Measurements from ENCODE around the gene ACTL6A.

DNA sequence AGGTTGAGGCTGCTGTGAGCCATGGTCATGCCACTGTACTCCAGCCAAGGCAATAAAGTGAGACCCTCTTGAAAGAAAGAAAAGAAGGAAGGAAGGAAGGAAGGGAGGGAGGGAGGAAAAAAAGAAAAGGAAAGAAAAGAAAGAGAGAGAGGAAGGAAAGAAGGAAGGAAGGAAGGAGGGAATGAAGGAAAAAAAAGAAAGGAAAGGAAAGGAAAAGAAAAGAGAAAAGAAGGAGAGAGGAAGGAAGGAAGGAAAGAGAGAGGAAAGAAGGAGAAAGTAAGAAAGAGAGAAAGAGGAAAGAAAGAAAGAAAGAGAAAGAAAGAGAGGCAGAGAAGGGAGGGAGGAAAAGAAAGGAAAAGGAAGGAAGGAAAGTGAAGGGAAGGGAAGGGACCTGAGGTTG is 20.4 kb upstream of the ACTL6A start:
- TF ChIP-seq SP1 (IDR thresholded peaks at IDR 0.05) (no peak), RAD21 (IDR thresholded peaks at IDR 0.05) (no peak)
- TF ChIP-seq, protein P1, sequence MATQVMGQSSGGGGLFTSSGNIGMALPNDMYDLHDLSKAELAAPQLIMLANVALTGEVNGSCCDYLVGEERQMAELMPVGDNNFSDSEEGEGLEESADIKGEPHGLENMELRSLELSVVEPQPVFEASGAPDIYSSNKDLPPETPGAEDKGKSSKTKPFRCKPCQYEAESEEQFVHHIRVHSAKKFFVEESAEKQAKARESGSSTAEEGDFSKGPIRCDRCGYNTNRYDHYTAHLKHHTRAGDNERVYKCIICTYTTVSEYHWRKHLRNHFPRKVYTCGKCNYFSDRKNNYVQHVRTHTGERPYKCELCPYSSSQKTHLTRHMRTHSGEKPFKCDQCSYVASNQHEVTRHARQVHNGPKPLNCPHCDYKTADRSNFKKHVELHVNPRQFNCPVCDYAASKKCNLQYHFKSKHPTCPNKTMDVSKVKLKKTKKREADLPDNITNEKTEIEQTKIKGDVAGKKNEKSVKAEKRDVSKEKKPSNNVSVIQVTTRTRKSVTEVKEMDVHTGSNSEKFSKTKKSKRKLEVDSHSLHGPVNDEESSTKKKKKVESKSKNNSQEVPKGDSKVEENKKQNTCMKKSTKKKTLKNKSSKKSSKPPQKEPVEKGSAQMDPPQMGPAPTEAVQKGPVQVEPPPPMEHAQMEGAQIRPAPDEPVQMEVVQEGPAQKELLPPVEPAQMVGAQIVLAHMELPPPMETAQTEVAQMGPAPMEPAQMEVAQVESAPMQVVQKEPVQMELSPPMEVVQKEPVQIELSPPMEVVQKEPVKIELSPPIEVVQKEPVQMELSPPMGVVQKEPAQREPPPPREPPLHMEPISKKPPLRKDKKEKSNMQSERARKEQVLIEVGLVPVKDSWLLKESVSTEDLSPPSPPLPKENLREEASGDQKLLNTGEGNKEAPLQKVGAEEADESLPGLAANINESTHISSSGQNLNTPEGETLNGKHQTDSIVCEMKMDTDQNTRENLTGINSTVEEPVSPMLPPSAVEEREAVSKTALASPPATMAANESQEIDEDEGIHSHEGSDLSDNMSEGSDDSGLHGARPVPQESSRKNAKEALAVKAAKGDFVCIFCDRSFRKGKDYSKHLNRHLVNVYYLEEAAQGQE (IDR thresholded peaks at IDR 0.05), result no peak
- TF ChIP-seq, protein P2, sequence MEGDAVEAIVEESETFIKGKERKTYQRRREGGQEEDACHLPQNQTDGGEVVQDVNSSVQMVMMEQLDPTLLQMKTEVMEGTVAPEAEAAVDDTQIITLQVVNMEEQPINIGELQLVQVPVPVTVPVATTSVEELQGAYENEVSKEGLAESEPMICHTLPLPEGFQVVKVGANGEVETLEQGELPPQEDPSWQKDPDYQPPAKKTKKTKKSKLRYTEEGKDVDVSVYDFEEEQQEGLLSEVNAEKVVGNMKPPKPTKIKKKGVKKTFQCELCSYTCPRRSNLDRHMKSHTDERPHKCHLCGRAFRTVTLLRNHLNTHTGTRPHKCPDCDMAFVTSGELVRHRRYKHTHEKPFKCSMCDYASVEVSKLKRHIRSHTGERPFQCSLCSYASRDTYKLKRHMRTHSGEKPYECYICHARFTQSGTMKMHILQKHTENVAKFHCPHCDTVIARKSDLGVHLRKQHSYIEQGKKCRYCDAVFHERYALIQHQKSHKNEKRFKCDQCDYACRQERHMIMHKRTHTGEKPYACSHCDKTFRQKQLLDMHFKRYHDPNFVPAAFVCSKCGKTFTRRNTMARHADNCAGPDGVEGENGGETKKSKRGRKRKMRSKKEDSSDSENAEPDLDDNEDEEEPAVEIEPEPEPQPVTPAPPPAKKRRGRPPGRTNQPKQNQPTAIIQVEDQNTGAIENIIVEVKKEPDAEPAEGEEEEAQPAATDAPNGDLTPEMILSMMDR (IDR thresholded peaks at IDR 0.05; ENCODE audit: low read depth, low read length, missing input control), result no peak

All from liver (tissue), 3 donors.